ENCODE results near the gene SLFN12. TPM values are rescaled to one million over a fixed set of nuclear protein-coding genes. Genes with fewer than 3 reads are reported as not detected.

Gene SLFN12
- total and polyA plus RNA-seq, 2 donors from 2014 or later: 2.3 to 13.3 TPM

GRCh38 chr17:35371934-35372333 lies 60.4 kb downstream of the SLFN12 start:
- no peak overlapping the region for H3K4me3 ChIP-seq (ENCODE audit: low read length in 3 of 3)
- FAIRE-seq (no peak), DNase-seq (no peak)
- TF ChIP-seq CTCF (IDR thresholded peaks at IDR 0.05; ENCODE audit: borderline replicate concordance, extremely low read depth, insufficient read depth): no peak
- peaks cover 37% of the 10 kb centered on the region for H3K27me3 ChIP-seq (ENCODE audit: control insufficient read depth, insufficient read depth, low read length)
- H3K27ac ChIP-seq (ENCODE audit: low read depth in 2 of 2, low read length in 2 of 2): no peak overlapping the region
- H3K9me3 ChIP-seq (ENCODE audit: control insufficient read depth in 2 of 3, insufficient read depth in 1 of 3, low read length in 3 of 3): peaks cover 0 to 7% (median 3%) of the 10 kb centered on the region in 3 donors
- intact Hi-C loops (cut with DNase I): no loop called here
- H3K36me3 ChIP-seq (ENCODE audit: control insufficient read depth in 2 of 3, insufficient read depth in 3 of 3, low read length in 3 of 3): no peaks in the 10 kb centered on the region
- H3K9ac ChIP-seq (ENCODE audit: low read length in 3 of 3): no peak overlapping the region
- peaks cover 0 to 2% (median 0%) of the 10 kb centered on the region in 3 donors for H3K4me1 ChIP-seq (ENCODE audit: control insufficient read depth in 2 of 3, insufficient read depth in 2 of 3, low read depth in 1 of 3, low read length in 3 of 3)

GRCh38 chr17:35368081-35368830 lies 64.0 kb downstream of the SLFN12 start:
- Histone ChIP-seq H3K4me3 (ENCODE audit: low read length in 3 of 3) (no peak overlapping the region), H3K4me1 (ENCODE audit: control insufficient read depth in 2 of 3, insufficient read depth in 2 of 3, low read depth in 1 of 3, low read length in 3 of 3) (peaks cover 0 to under 1% (median 0%) of the 10 kb centered on the region in 3 donors), H3K27ac (ENCODE audit: low read depth in 2 of 2, low read length in 2 of 2) (no peak overlapping the region), H3K9me3 (ENCODE audit: control insufficient read depth in 2 of 3, insufficient read depth in 1 of 3, low read length in 3 of 3) (peaks cover 0 to 7% (median 3%) of the 10 kb centered on the region in 3 donors), H3K9ac (ENCODE audit: low read length in 3 of 3) (no peak overlapping the region), H3K27me3 (ENCODE audit: control insufficient read depth, insufficient read depth, low read length) (peaks cover 19% of the 10 kb centered on the region), H3K36me3 (ENCODE audit: control insufficient read depth in 2 of 3, insufficient read depth in 3 of 3, low read length in 3 of 3) (no peaks in the 10 kb centered on the region)
- DNase-seq (peak in 1 of 5 donors; percentile 15), FAIRE-seq (no peak)
- intact Hi-C loops (cut with DNase I): no loop called here
- no peak for TF ChIP-seq CTCF (IDR thresholded peaks at IDR 0.05; ENCODE audit: borderline replicate concordance, extremely low read depth, insufficient read depth)

- H3K4me3 ChIP-seq (ENCODE audit: low read length in 3 of 3): no peak overlapping the region
- TF ChIP-seq CTCF (IDR thresholded peaks at IDR 0.05; ENCODE audit: borderline replicate concordance, extremely low read depth, insufficient read depth): no peak
- no peaks in the 10 kb centered on the region for H3K4me1 ChIP-seq (ENCODE audit: control insufficient read depth in 2 of 3, insufficient read depth in 2 of 3, low read depth in 1 of 3, low read length in 3 of 3)
These were observed 71.3 kb downstream of the SLFN12 start for GRCh38 chr17:35361027-35361426.

More at GRCh38 chr17:35361027-35361426, 71.3 kb downstream of the SLFN12 start:
- Histone ChIP-seq H3K9me3 (ENCODE audit: control insufficient read depth in 2 of 3, insufficient read depth in 1 of 3, low read length in 3 of 3) (no peaks in the 10 kb centered on the region), H3K27me3 (ENCODE audit: control insufficient read depth, insufficient read depth, low read length) (peaks cover 2% of the 10 kb centered on the region), H3K36me3 (ENCODE audit: control insufficient read depth in 2 of 3, insufficient read depth in 3 of 3, low read length in 3 of 3) (no peaks in the 10 kb centered on the region), H3K27ac (ENCODE audit: low read depth in 2 of 2, low read length in 2 of 2) (no peak overlapping the region), H3K9ac (ENCODE audit: low read length in 3 of 3) (no peak overlapping the region)
- intact Hi-C loops (cut with DNase I): no loop called here
- no peak for DNase-seq
- no peak for FAIRE-seq

Other genes starting within 250 kb of the SLFN12 start
- gene SLC35G3, start 238.1 kb downstream of the SLFN12 start, total RNA-seq: not detected
- gene SLC35G3, start 238.1 kb downstream of the SLFN12 start, polyA plus RNA-seq (ENCODE audit: insufficient read depth, low read depth, low replicate concordance): not detected
- 64.8 TPM for gene SLFN5, start 189.4 kb downstream of the SLFN12 start, total RNA-seq
- gene SLFN5, start 189.4 kb downstream of the SLFN12 start, polyA plus RNA-seq (ENCODE audit: insufficient read depth, low read depth, low replicate concordance): 2.0 TPM
- 31.9 TPM for gene SLFN11, start 58.9 kb downstream of the SLFN12 start, total RNA-seq
- gene SLFN11, start 58.9 kb downstream of the SLFN12 start, polyA plus RNA-seq (ENCODE audit: insufficient read depth, low read depth, low replicate concordance): 4.0 TPM
- gene SLFN13, start 16.3 kb upstream of the SLFN12 start, total RNA-seq: 24.5 TPM
- gene SLFN13, start 16.3 kb upstream of the SLFN12 start, polyA plus RNA-seq (ENCODE audit: insufficient read depth, low read depth, low replicate concordance): 3.1 TPM
- gene SLFN12L, start 105.2 kb upstream of the SLFN12 start, total RNA-seq: 6.2 TPM
- 0.62 TPM for gene SLFN12L, start 105.2 kb upstream of the SLFN12 start, polyA plus RNA-seq (ENCODE audit: insufficient read depth, low read depth, low replicate concordance)
- gene SLFN14, start 128.3 kb upstream of the SLFN12 start, total RNA-seq: 0.09 TPM
- not detected for gene SLFN14, start 128.3 kb upstream of the SLFN12 start, polyA plus RNA-seq (ENCODE audit: insufficient read depth, low read depth, low replicate concordance)
- 6.5 TPM for gene PEX12, start 146.1 kb upstream of the SLFN12 start, total RNA-seq
- 6.6 TPM for gene PEX12, start 146.1 kb upstream of the SLFN12 start, polyA plus RNA-seq (ENCODE audit: insufficient read depth, low read depth, low replicate concordance)
- 242 TPM for gene AP2B1, start 154.8 kb upstream of the SLFN12 start, total RNA-seq
- gene AP2B1, start 154.8 kb upstream of the SLFN12 start, polyA plus RNA-seq (ENCODE audit: insufficient read depth, low read depth, low replicate concordance): 74.0 TPM

All from kidney (tissue), 14 donors.